Activated T-helper 17 cell treated with anti-CD3 and anti-CD28 coated beads, Interleukin-2, amount 50 U/mL, for 72 hours (primary cell): ENCODE results near the gene COL11A2. TPM values are rescaled to one million over a fixed set of nuclear protein-coding genes. Genes with fewer than 3 reads are reported as not detected.

Experiments used
- ATAC-seq: fragments of 150-1000 bp; cut with Tn5 transposase; replicated peaks from 2 replicates; pipeline ENCODE4 v1.10.0; 2021; ENCODE audit warnings: mild to moderate bottlenecking, moderate library complexity
- H3K27ac Mint-ChIP-seq: one replicate; pipeline ENCODE4 v1.8.0; 2022; ENCODE audit warnings: mixed read lengths
- H3K27me3 Mint-ChIP-seq: one replicate; pipeline ENCODE4 v1.8.0; 2022; ENCODE audit warnings: mixed read lengths
- H3K36me3 Mint-ChIP-seq: one replicate; pipeline ENCODE4 v1.8.0; 2022; ENCODE audit warnings: low read depth, mild to moderate bottlenecking, mixed read lengths
- H3K4me1 Mint-ChIP-seq: one replicate; pipeline ENCODE4 v1.8.0; 2022; ENCODE audit warnings: mixed read lengths
- H3K4me3 Mint-ChIP-seq: one replicate; pipeline ENCODE4 v1.8.0; 2022; ENCODE audit warnings: mild to moderate bottlenecking, mixed read lengths
- H3K9me3 Mint-ChIP-seq: one replicate; pipeline ENCODE4 v1.8.0; 2022; ENCODE audit warnings: mixed read lengths
- total RNA-seq, 2 donors: library from RNA; stranded (reverse); gene quantifications; one replicate each; pipeline ENCODE4 v1.2.3, GENCODE V29; 2022

The COL11A2 gene
- total RNA-seq, 2 donors from 2014 or later, result 1.2 to 3.3 TPM

GRCh38 chr6:33191383-33192104 is 723 bp downstream of the COL11A2 start:
- no peak overlapping the region for H3K27ac Mint-ChIP-seq
- peaks cover 29% of the 10 kb centered on the region for H3K27me3 Mint-ChIP-seq
- ATAC-seq, result no peak
- peaks cover 14% of the 10 kb centered on the region for H3K4me1 Mint-ChIP-seq
- H3K36me3 Mint-ChIP-seq, result peaks cover 31% of the 10 kb centered on the region
- no peaks in the 10 kb centered on the region for H3K9me3 Mint-ChIP-seq
- H3K4me3 Mint-ChIP-seq, result no peak overlapping the region

- Mint-ChIP-seq H3K9me3 (no peaks in the 10 kb centered on the region), H3K36me3 (peaks cover 21% of the 10 kb centered on the region), H3K4me3 (no peak overlapping the region), H3K4me1 (peaks cover 14% of the 10 kb centered on the region), H3K27me3 (peaks cover 30% of the 10 kb centered on the region), H3K27ac (no peak overlapping the region)
- ATAC-seq, result no peak
Measured at GRCh38 chr6:33190504-33191107, 1.7 kb downstream of the COL11A2 start.

GRCh38 chr6:33189625-33190448 is 2.4 kb downstream of the COL11A2 start:
- H3K36me3 Mint-ChIP-seq, result peaks cover 14% of the 10 kb centered on the region
- no peaks in the 10 kb centered on the region for H3K9me3 Mint-ChIP-seq
- H3K27ac Mint-ChIP-seq, result no peak overlapping the region
- H3K27me3 Mint-ChIP-seq, result peaks cover 30% of the 10 kb centered on the region
- ATAC-seq, result no peak
- H3K4me1 Mint-ChIP-seq, result peaks cover 15% of the 10 kb centered on the region
- no peak overlapping the region for H3K4me3 Mint-ChIP-seq

- no peaks in the 10 kb centered on the region for H3K9me3 Mint-ChIP-seq
- peaks cover 30% of the 10 kb centered on the region for H3K27me3 Mint-ChIP-seq
- ATAC-seq, result no peak
- peaks cover 22% of the 10 kb centered on the region for H3K4me1 Mint-ChIP-seq
- H3K27ac Mint-ChIP-seq, result no peak overlapping the region
- H3K36me3 Mint-ChIP-seq, result peaks cover 7% of the 10 kb centered on the region
- H3K4me3 Mint-ChIP-seq, result no peak overlapping the region
Measured at GRCh38 chr6:33189164-33189563, 3.1 kb downstream of the COL11A2 start.

- no peak for ATAC-seq
- H3K27me3 Mint-ChIP-seq, result peaks cover 30% of the 10 kb centered on the region
- H3K27ac Mint-ChIP-seq, result no peak overlapping the region
- H3K36me3 Mint-ChIP-seq, result peaks cover 6% of the 10 kb centered on the region
- H3K4me1 Mint-ChIP-seq, result peaks cover 30% of the 10 kb centered on the region
- H3K9me3 Mint-ChIP-seq, result peaks cover 11% of the 10 kb centered on the region
- H3K4me3 Mint-ChIP-seq, result no peak overlapping the region
Measured at GRCh38 chr6:33187809-33188208, 4.5 kb downstream of the COL11A2 start.

GRCh38 chr6:33185654-33186187 is 6.5 kb downstream of the COL11A2 start:
- Mint-ChIP-seq H3K27me3 (peaks cover 22% of the 10 kb centered on the region), H3K27ac (no peak overlapping the region), H3K4me1 (peaks cover 33% of the 10 kb centered on the region), H3K36me3 (peaks cover 6% of the 10 kb centered on the region), H3K4me3 (no peak overlapping the region), H3K9me3 (peaks cover 14% of the 10 kb centered on the region)
- no peak for ATAC-seq

- no peak for ATAC-seq
- H3K27me3 Mint-ChIP-seq, result peaks cover 19% of the 10 kb centered on the region
- H3K36me3 Mint-ChIP-seq, result peaks cover 6% of the 10 kb centered on the region
- no peak overlapping the region for H3K4me3 Mint-ChIP-seq
- peak overlapping the region; percentile 65 for H3K27ac Mint-ChIP-seq
- peaks cover 33% of the 10 kb centered on the region for H3K4me1 Mint-ChIP-seq
- peaks cover 14% of the 10 kb centered on the region for H3K9me3 Mint-ChIP-seq
Measured at GRCh38 chr6:33185190-33185589, 7.1 kb downstream of the COL11A2 start.

GRCh38 chr6:33183071-33183683 is 9.1 kb downstream of the COL11A2 start:
- Mint-ChIP-seq H3K4me1 (peaks cover 33% of the 10 kb centered on the region), H3K4me3 (peak overlapping the region; percentile 74), H3K9me3 (peaks cover 14% of the 10 kb centered on the region), H3K27me3 (peaks cover 13% of the 10 kb centered on the region), H3K27ac (peak overlapping the region; percentile 87), H3K36me3 (peaks cover 6% of the 10 kb centered on the region)
- peak; percentile 52 for ATAC-seq

GRCh38 chr6:33181141-33181540 is 11.1 kb downstream of the COL11A2 start:
- Mint-ChIP-seq H3K9me3 (peaks cover 14% of the 10 kb centered on the region), H3K27ac (no peak overlapping the region), H3K4me1 (peaks cover 24% of the 10 kb centered on the region), H3K36me3 (peaks cover 6% of the 10 kb centered on the region), H3K4me3 (no peak overlapping the region), H3K27me3 (no peaks in the 10 kb centered on the region)
- ATAC-seq, result no peak

GRCh38 chr6:33178755-33179475 is 13.4 kb downstream of the COL11A2 start:
- Mint-ChIP-seq H3K9me3 (peaks cover 14% of the 10 kb centered on the region), H3K36me3 (peaks cover 6% of the 10 kb centered on the region), H3K27me3 (peaks cover 9% of the 10 kb centered on the region), H3K27ac (no peak overlapping the region), H3K4me3 (no peak overlapping the region), H3K4me1 (peaks cover 14% of the 10 kb centered on the region)
- ATAC-seq, result no peak

GRCh38 chr6:33177552-33178446 is 14.5 kb downstream of the COL11A2 start:
- no peaks in the 10 kb centered on the region for H3K36me3 Mint-ChIP-seq
- no peak overlapping the region for H3K27ac Mint-ChIP-seq
- H3K4me3 Mint-ChIP-seq, result no peak overlapping the region
- H3K4me1 Mint-ChIP-seq, result peaks cover 2% of the 10 kb centered on the region
- peaks cover 3% of the 10 kb centered on the region for H3K9me3 Mint-ChIP-seq
- no peak for ATAC-seq
- peaks cover 9% of the 10 kb centered on the region for H3K27me3 Mint-ChIP-seq

- no peak overlapping the region for H3K27ac Mint-ChIP-seq
- no peaks in the 10 kb centered on the region for H3K4me1 Mint-ChIP-seq
- H3K9me3 Mint-ChIP-seq, result no peaks in the 10 kb centered on the region
- peaks cover 12% of the 10 kb centered on the region for H3K27me3 Mint-ChIP-seq
- no peaks in the 10 kb centered on the region for H3K36me3 Mint-ChIP-seq
- ATAC-seq, result no peak
- no peak overlapping the region for H3K4me3 Mint-ChIP-seq
Measured at GRCh38 chr6:33176906-33177305, 15.4 kb downstream of the COL11A2 start.
